Measurements from ENCODE around the gene ZNF275. TPM values are rescaled to one million over a fixed set of nuclear protein-coding genes. Genes with fewer than 3 reads are reported as not detected.

ZNF275 gene
- total and polyA plus RNA-seq, 2 donors from 2014 or later: 4.3 to 11.2 TPM

DNA sequence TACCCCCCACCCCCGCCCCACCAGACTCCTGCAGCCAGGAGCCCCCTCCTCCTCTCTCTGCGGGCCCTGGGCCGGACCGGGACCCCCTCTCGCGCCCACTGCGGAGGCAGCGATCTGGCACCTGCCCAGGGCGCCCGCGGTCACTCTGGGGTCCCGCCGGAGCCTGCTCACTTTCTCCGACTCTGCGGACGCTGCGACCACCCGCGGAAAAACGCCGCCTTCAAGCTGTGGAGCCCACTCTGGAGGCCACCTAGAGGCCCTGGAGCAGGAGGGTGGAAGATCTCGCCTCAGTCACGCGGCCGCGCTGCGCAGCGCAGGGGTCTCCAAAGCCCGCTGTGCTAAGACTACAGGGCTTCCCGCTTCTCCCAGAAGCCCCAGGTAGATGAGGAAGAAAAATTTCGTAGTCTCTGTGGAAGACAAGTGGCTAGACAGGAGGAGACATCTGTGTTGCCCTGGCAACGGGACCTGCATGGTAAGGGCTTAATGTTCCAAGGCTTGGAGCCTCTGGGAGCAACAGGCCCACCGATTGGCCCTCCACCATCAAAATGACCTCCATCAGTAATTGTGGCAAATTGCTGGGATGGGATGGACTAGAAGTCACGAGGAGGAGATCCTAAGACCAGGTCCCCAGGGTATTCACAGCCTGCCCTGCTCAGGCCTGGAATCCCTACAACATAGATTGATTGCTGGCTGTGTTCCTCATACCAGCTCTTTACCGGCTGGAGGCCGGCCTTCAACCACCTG is 12.4 kb upstream of the ZNF275 start, which contains the start of gene PNMA6F:
Gene PNMA6F, minus strand, starts transcription at position 387 of the 744 bp plus-strand sequence. CDS start 1,093 bp downstream, outside the sequence.
- Histone ChIP-seq H3K4me3 (ENCODE audit: low read length in 3 of 3) (no peak within 1 kb of the TSS), H3K9me3 (ENCODE audit: control insufficient read depth in 2 of 3, insufficient read depth in 1 of 3, low read length in 3 of 3) (no peaks in the 10 kb centered on the region), H3K36me3 (ENCODE audit: control insufficient read depth in 2 of 3, insufficient read depth in 3 of 3, low read length in 3 of 3) (no peaks in the 10 kb centered on the region), H3K27ac (ENCODE audit: low read depth in 2 of 2, low read length in 2 of 2) (no peak within 1 kb of the TSS), H3K4me1 (ENCODE audit: control insufficient read depth in 2 of 3, insufficient read depth in 2 of 3, low read depth in 1 of 3, low read length in 3 of 3) (no peaks in the 10 kb centered on the region), H3K9ac (ENCODE audit: low read length in 3 of 3) (no peak within 1 kb of the TSS), H3K27me3 (ENCODE audit: control insufficient read depth, insufficient read depth, low read length) (no peaks in the 10 kb centered on the region)
- FAIRE-seq: no peak
- intact Hi-C loops (cut with DNase I): no loop called here
- DNase-seq: no peak
- TF ChIP-seq, protein P1, sequence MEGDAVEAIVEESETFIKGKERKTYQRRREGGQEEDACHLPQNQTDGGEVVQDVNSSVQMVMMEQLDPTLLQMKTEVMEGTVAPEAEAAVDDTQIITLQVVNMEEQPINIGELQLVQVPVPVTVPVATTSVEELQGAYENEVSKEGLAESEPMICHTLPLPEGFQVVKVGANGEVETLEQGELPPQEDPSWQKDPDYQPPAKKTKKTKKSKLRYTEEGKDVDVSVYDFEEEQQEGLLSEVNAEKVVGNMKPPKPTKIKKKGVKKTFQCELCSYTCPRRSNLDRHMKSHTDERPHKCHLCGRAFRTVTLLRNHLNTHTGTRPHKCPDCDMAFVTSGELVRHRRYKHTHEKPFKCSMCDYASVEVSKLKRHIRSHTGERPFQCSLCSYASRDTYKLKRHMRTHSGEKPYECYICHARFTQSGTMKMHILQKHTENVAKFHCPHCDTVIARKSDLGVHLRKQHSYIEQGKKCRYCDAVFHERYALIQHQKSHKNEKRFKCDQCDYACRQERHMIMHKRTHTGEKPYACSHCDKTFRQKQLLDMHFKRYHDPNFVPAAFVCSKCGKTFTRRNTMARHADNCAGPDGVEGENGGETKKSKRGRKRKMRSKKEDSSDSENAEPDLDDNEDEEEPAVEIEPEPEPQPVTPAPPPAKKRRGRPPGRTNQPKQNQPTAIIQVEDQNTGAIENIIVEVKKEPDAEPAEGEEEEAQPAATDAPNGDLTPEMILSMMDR (IDR thresholded peaks at IDR 0.05; ENCODE audit: borderline replicate concordance, extremely low read depth, insufficient read depth): no peak

DNA sequence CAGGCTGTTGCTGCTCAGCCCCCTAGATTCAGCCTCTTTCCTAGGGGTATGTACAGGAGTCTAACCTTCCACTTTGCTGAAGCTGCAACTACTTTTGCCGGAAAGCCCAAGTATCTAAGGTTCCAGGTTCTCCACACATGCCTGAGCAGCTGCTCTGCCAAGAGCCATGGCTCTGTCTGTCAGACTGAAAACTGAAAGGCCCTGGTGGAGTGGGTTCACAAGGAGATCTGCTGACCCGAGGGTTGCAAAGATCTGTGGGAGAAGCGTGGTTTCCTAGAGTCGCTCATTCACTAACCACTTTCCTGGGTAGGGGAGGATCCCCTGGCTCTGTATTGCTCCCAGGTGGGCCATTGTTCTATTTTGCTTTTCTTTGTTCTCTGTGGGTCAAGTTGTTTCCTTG is 6.4 kb upstream of the ZNF275 start:
- FAIRE-seq: no peak
- TF ChIP-seq, protein P1 (IDR thresholded peaks at IDR 0.05; ENCODE audit: borderline replicate concordance, extremely low read depth, insufficient read depth): no peak
- no peak for DNase-seq
- Histone ChIP-seq H3K27me3 (ENCODE audit: control insufficient read depth, insufficient read depth, low read length) (no peaks in the 10 kb centered on the region), H3K4me3 (ENCODE audit: low read length in 3 of 3) (no peak overlapping the region), H3K36me3 (ENCODE audit: control insufficient read depth in 2 of 3, insufficient read depth in 3 of 3, low read length in 3 of 3) (no peaks in the 10 kb centered on the region), H3K4me1 (ENCODE audit: control insufficient read depth in 2 of 3, insufficient read depth in 2 of 3, low read depth in 1 of 3, low read length in 3 of 3) (no peaks in the 10 kb centered on the region), H3K9me3 (ENCODE audit: control insufficient read depth in 2 of 3, insufficient read depth in 1 of 3, low read length in 3 of 3) (no peaks in the 10 kb centered on the region), H3K9ac (ENCODE audit: low read length in 3 of 3) (no peak overlapping the region), H3K27ac (ENCODE audit: low read depth in 2 of 2, low read length in 2 of 2) (no peak overlapping the region)
- intact Hi-C loops (cut with DNase I): no loop called here

GRCh38 chrX:153333266-153333665 is 687 bp upstream of the ZNF275 start:
- H3K4me1 ChIP-seq (ENCODE audit: control insufficient read depth in 2 of 3, insufficient read depth in 2 of 3, low read depth in 1 of 3, low read length in 3 of 3): peaks cover 0 to 4% (median 0%) of the 10 kb centered on the region in 3 donors
- H3K27me3 ChIP-seq (ENCODE audit: control insufficient read depth, insufficient read depth, low read length): no peaks in the 10 kb centered on the region
- intact Hi-C loops (cut with DNase I): no loop called here
- H3K9me3 ChIP-seq (ENCODE audit: control insufficient read depth in 2 of 3, insufficient read depth in 1 of 3, low read length in 3 of 3): no peaks in the 10 kb centered on the region
- H3K27ac ChIP-seq (ENCODE audit: low read depth in 2 of 2, low read length in 2 of 2): no peak overlapping the region
- H3K36me3 ChIP-seq (ENCODE audit: control insufficient read depth in 2 of 3, insufficient read depth in 3 of 3, low read length in 3 of 3): no peaks in the 10 kb centered on the region
- TF ChIP-seq, protein P1 (IDR thresholded peaks at IDR 0.05; ENCODE audit: borderline replicate concordance, extremely low read depth, insufficient read depth): no peak
- H3K9ac ChIP-seq (ENCODE audit: low read length in 3 of 3): no peak overlapping the region
- FAIRE-seq: peak; percentile 23
- DNase-seq: no peak
- peak overlapping the region in 2 of 3 donors; percentile 58 to 62 for H3K4me3 ChIP-seq (ENCODE audit: low read length in 3 of 3)

Measured in kidney (tissue), 14 donors.